ENCODE results near the gene PCED1B.
"Not testable (repeated sequence)": the region's sequence is repeated elsewhere in the genome, so short reads cannot be mapped to it uniquely, and the experiment has no call there.

PCED1B gene

DNA sequence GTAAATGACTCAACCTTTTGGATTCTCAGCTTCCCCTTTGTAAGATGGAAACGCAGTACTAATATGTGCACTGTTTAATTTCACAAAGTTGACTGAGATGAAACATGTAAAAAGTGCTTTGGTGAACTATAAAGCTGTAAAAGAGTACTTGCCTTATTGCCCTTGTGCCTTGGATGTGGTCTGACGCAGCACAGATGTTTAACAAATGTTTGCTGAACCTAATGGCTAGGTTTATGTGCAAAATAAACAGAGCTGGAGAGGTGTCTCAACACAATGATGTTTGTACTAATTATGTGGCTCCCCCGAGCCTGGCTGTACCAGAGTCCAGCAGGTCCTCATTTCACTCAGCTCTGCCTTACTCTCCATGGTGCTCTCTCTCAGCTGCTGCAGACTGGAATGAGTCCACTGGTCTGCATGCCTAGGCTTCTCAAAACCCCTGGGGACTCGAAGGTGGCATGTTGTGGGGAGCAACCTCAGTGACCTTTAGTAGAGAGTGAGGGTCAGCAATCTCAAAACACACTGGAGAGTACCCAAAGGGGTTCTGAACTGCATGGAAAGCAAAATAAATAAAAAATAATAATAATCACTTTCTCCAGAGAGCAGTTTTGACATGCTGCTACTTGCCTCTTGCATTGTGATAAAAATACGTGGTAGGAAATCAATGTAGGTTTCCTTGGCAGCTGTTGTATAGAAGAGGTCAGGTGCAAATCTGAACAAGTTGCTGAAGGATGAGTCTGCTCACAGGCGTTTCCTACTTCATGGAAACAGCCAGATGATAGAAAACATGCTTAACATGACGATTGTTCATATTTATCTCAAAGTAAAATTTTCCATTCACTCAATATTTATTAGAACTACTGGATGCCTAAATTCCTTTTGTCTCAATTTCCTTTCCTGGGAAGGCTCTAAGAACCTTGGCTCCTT, 8.9 kb downstream of the PCED1B start:
- DNase-seq (ENCODE audit: low read depth in 2 of 2): no peak

- no peak for DNase-seq (ENCODE audit: low read depth in 2 of 2)
Measured at GRCh38 chr12:47091009-47091408, 11.6 kb downstream of the PCED1B start.

- DNase-seq (ENCODE audit: low read depth in 2 of 2): no peak
Measured at GRCh38 chr12:47094804-47095203, 15.4 kb downstream of the PCED1B start.

DNA sequence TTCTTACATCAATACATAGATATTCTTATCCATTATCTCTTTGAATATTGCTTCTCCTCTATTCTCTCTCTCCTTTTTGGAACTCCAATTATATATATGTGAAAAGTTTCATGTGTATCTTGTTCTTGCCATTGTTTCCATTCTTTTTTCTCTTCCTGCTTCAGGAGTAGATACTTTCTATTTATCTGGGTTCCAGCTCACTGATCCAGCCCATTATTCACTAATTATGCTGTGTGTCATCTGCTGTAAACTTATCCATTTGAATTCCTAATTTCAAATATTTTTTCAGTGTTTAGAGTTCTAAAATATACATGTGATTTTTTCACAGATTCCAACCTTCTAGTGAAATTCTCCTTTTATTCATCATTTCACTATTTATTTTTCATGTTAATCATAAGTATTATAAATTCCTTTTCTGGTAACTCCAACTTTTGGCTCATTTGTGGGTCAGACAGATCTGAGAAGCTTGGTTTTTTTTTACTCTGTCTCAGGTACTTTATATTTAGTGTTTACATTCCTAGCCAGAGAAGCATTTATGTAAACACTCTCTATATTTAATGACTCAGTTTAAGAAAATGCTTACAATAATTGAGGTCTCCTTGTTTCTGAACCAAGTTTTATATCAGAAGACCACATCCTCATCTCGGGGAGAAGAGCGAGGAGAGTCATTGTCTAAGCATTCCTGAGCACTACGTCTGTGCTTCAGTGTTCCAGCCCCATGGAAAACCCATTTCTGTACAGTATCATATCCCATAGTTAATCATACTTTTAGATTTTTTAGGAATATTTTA, 16.2 kb downstream of the PCED1B start:
- no peak for DNase-seq (ENCODE audit: low read depth in 2 of 2)

- no peak for DNase-seq (ENCODE audit: low read depth in 2 of 2)
Measured at GRCh38 chr12:47097276-47097896, 18.0 kb downstream of the PCED1B start.

- no peak for DNase-seq (ENCODE audit: low read depth in 2 of 2)
Measured at GRCh38 chr12:47098099-47098498, 18.7 kb downstream of the PCED1B start.

DNA sequence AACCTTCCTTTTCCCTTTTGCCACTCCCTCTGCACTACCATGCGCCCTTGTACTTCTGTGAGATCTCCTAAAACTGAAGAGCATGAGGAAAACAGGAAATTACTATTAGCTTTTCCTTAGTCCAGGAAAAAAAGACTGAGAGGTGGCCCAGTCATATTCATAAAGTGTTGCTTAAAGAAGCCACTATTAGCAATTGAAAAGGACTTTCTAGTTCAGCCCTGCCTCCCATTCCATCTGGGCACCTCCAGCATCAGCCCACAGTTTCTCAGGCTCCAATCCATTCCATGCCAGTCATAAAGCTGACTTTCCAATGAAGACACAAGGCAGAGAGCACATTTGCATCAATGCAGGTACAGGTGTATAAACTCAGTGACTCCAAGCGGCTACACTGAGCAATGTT, 20.2 kb downstream of the PCED1B start:
- no peak for DNase-seq (ENCODE audit: low read depth in 2 of 2)

DNA sequence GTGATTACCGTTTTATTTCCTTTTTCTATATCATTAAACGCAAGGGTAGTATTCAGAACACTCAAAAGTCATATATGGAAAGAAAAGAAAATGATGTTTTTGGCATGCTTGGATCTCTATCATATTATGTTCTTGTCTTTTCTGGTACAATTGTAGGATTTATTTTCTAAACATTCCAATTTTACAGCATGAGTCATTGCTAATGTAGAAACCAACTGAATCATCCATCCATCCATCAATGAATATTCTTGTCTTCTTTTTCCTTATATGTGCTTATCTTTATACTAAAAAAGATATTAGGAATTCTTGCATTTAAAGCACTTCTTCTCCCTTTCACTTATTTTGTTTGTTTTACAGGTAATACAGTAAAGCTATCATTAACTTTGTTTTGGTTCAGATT, 20.7 kb downstream of the PCED1B start:
- no peak for DNase-seq (ENCODE audit: low read depth in 2 of 2)

- DNase-seq (ENCODE audit: low read depth in 2 of 2): no peak
Measured at GRCh38 chr12:47102406-47102805, 23.0 kb downstream of the PCED1B start.

GRCh38 chr12:47102845-47103651, 23.6 kb downstream of the PCED1B start:
- no peak for DNase-seq (ENCODE audit: low read depth in 2 of 2)

DNA sequence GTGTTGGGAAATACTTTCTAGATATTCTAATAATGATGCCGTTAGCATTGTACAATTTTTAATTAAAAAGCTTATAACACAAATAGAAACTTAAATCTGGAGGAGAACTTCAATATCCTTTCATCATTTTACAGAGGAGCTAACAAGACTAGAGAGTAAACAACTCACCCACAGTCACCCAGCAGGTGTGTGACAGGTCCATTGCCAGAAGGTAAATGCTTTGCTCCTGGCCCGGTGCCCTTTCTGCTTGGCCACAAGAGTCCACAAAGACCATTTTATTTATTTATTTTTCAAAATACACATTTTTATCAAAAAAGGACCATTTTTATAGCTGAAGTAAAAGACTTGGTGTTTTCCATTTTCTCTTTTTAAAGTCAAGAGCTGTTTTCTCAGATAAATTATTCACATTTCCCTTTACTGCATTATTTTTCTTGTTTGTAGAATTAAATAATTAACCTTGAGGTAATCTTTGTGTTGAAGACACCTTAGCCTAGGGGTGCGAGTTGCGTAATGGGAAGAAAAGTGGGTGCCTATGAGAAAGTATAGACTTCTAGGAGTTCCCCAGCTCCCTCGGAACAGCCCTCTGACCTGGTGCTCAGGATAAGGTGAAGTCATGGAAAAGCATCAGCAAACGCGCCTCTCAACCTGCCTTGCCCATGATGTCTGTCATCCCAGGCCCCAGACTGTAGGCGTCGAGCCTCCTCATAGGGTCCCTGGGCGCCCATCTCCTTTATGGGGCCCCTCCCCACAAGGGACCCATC, 26.7 kb downstream of the PCED1B start:
- DNase-seq (ENCODE audit: low read depth in 2 of 2): no peak

GRCh38 chr12:47107446-47107845, 28.0 kb downstream of the PCED1B start:
- DNase-seq (ENCODE audit: low read depth in 2 of 2): no peak

DNA sequence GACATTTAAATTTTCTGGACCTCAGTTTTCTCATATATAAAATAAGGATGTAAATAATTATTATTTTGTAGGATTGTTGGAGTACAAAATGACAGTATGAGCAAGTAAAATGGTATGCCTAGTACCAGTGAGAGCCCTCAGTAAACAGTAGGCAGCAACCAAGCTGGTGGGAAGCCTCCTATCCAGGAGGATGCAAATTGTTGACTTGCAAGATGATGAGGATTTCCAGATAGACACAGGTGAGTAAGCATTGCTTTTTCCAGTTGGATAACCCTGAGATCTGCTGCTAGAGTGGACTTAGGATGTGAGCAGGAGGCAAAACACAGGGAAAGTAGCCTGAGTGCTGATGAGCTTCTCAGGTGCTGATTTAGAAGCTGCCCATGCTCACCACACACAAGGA, 28.5 kb downstream of the PCED1B start:
- DNase-seq (ENCODE audit: low read depth in 2 of 2): no peak

GRCh38 chr12:47110011-47110541, 30.7 kb downstream of the PCED1B start:
- no peak for DNase-seq (ENCODE audit: low read depth in 2 of 2)

DNA sequence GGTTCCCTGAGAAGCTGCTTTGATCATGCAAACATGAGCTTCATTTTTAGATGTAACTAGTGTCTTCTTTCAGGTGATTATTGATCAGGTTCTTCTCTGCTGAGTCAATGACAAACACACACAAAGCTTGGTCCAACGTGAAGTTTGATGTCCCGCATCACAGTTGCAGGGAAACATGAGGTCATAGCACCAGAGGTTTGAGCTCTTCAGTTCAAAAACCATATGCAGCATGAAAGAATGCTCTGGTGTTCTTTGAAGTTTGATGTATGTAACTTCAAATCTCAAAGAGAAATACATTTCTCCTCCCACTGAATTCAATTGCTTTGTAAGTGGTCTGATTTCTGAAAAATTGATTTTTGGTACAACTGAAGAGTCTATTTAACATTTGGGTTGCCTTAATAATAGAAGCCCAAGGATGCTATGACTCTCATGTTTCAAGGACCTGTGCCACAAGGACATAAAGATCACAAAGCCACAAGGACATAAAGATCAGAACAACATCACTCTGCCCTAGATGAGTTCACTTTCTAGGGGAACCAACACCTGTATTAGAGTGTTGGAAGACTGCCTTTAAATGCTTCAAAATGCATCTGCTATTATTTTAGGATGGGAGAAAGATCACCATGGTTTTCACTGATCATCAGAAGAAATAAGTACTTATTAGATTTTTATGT, 31.4 kb downstream of the PCED1B start:
- DNase-seq (ENCODE audit: low read depth in 2 of 2): no peak

- no peak for DNase-seq (ENCODE audit: low read depth in 2 of 2)
Measured at GRCh38 chr12:47111392-47111778, 32.0 kb downstream of the PCED1B start.

- DNase-seq (ENCODE audit: low read depth in 2 of 2): no peak
Measured at GRCh38 chr12:47111854-47112253, 32.4 kb downstream of the PCED1B start.

- no peak for DNase-seq (ENCODE audit: low read depth in 2 of 2)
Measured at GRCh38 chr12:47112679-47113078, 33.3 kb downstream of the PCED1B start.

GRCh38 chr12:47114481-47114892, 35.1 kb downstream of the PCED1B start:
- no peak for DNase-seq (ENCODE audit: low read depth in 2 of 2)

DNA sequence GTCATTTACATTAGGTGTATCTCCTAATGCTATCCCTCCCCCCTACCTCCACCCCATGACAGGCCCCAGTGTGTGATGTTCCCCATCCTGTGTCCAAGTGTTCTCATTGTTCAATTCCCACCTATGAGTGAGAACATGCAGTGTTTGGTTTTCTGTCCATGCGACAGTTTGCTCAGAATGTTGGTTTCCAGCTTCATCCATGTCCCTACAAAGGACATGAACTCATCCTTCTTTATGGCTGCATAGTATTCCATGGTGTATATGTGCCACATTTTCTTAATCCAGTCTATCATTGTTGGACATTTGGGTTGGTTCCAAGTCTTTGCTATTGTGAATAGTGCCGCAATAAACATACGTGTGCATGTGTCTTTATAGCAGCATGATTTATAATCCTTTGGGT, 37.9 kb downstream of the PCED1B start:
- not testable (repeated sequence) for DNase-seq (ENCODE audit: low read depth in 2 of 2)
